Hepatocyte (in vitro differentiated cells): ENCODE measurements around the gene VSIG10L2. TPM values are rescaled to one million over a fixed set of nuclear protein-coding genes. Genes with fewer than 3 reads are reported as not detected.

Experiments
- DNase-seq: peaks from one replicate; pipeline ENCODE4 v3.0.0-alpha.2; 2016; ENCODE audit warnings: low spot score
- H2AFZ ChIP-seq: fragments of 200-600 bp; sonication (generic); 2 replicates; pipeline ENCODE4 v1.6.0; 2016; ENCODE audit warnings: antibody characterized with exemption, mild to moderate bottlenecking
- H3K27ac ChIP-seq: fragments of 200-600 bp; sonication (generic); 2 replicates; pipeline ENCODE4 v1.5.1; 2016; ENCODE audit warnings: mild to moderate bottlenecking
- H3K27me3 ChIP-seq: fragments of 200-600 bp; sonication (generic); 2 replicates; pipeline ENCODE4 v1.6.1; 2016
- H3K36me3 ChIP-seq: fragments of 200-600 bp; sonication (generic); replicated peaks from 2 replicates; pipeline ENCODE4 v1.5.1; 2016; ENCODE audit warnings: low read depth; ENCODE audit not compliant: insufficient read depth
- H3K4me1 ChIP-seq: fragments of 200-600 bp; sonication (generic); 2 replicates; pipeline ENCODE4 v1.5.1; 2016; ENCODE audit warnings: mild to moderate bottlenecking, moderate library complexity; ENCODE audit not compliant: insufficient read depth
- H3K4me2 ChIP-seq: fragments of 200-600 bp; sonication (generic); 2 replicates; pipeline ENCODE4 v1.6.0; 2016
- H3K4me3 ChIP-seq: fragments of 200-600 bp; sonication (generic); 2 replicates; pipeline ENCODE4 v1.5.1; 2016; ENCODE audit warnings: mild to moderate bottlenecking
- H3K79me2 ChIP-seq: fragments of 200-600 bp; sonication (generic); 2 replicates; pipeline ENCODE4 v1.6.0; 2017; ENCODE audit warnings: mild to moderate bottlenecking
- H3K9me2 ChIP-seq: fragments of 200-600 bp; sonication (generic); replicated peaks from 2 replicates; pipeline ENCODE4 v1.6.0; 2017; ENCODE audit warnings: mild to moderate bottlenecking; ENCODE audit not compliant: insufficient read depth
- H3K9me3 ChIP-seq: fragments of 200-600 bp; sonication (generic); 2 replicates; pipeline ENCODE4 v1.5.1; 2016; ENCODE audit warnings: low read depth, mild to moderate bottlenecking
- H4K20me1 ChIP-seq: fragments of 200-600 bp; sonication (generic); 2 replicates; pipeline ENCODE4 v1.6.0; 2016; ENCODE audit warnings: mild to moderate bottlenecking; ENCODE audit not compliant: insufficient read depth, poor library complexity, severe bottlenecking
- CTCF ChIP-seq: fragments of 200-600 bp; sonication (generic); IDR thresholded peaks from 2 replicates; pipeline ENCODE4 v1.5.1; 2016; ENCODE audit warnings: antibody characterized with exemption, mild to moderate bottlenecking; ENCODE audit not compliant: poor library complexity
- EZH2 ChIP-seq: fragments of 200-600 bp; sonication (generic); IDR thresholded peaks from 2 replicates; pipeline ENCODE4 v1.6.1; 2016; ENCODE audit warnings: antibody characterized with exemption, mild to moderate bottlenecking, borderline replicate concordance
- EZH2phosphoT487 ChIP-seq: fragments of 200-600 bp; sonication (generic); IDR thresholded peaks from one replicate; pipeline ENCODE4 v1.6.1; 2018; ENCODE audit warnings: antibody characterized with exemption, mild to moderate bottlenecking, low read depth, moderate library complexity; ENCODE audit not compliant: unreplicated experiment, severe bottlenecking
- WGBS: methylation state at CpG from one replicate; pipeline ENCODE4 v1.1.6; 2016; ENCODE audit warnings: low lambda C conversion rate; ENCODE audit errors: missing lambda C conversion rate; 5-methylcytosine and 5-hydroxymethylcytosine counted together
- polyA plus RNA-seq: library from polyadenylated mRNA; unstranded; fragments of >200 nt; fragmentation: Nextera tagmentation; extraction: Ambion mirVana; gene quantifications from 2 replicates; pipeline ENCODE4 v1.2.1, GENCODE V29; 2016
- total RNA-seq: library from RNA; depleted of rRNA; stranded (reverse); fragments of >200 nt; gene quantifications from 2 replicates; pipeline ENCODE4 v1.2.3, GENCODE V29; 2014

Gene VSIG10L2
- total and polyA plus RNA-seq, 2 experiments from 2014 or later = not detected

- 98% methylated on average over 4 of the region's 4 CpGs for WGBS
Observed at GRCh38 chr11:125958872-125959400, 13.1 kb downstream of the VSIG10L2 start.

GRCh38 chr11:125959511-125959910, 13.7 kb downstream of the VSIG10L2 start:
- WGBS = 95% methylated on average over 6 of the region's 6 CpGs
- H3K27me3 ChIP-seq = no peaks in the 10 kb centered on the region
- no peaks in the 10 kb centered on the region for H3K9me2 ChIP-seq
- no peaks in the 10 kb centered on the region for H3K79me2 ChIP-seq
- no peak for TF ChIP-seq EZH2
- no peak for TF ChIP-seq EZH2phosphoT487
- H3K36me3 ChIP-seq = no peaks in the 10 kb centered on the region
- no peak for DNase-seq
- no peak overlapping the region for H2AFZ ChIP-seq
- H4K20me1 ChIP-seq = no peaks in the 10 kb centered on the region
- no peak overlapping the region for H3K4me3 ChIP-seq
- peaks cover 1% of the 10 kb centered on the region for H3K4me1 ChIP-seq
- H3K27ac ChIP-seq = no peak overlapping the region
- H3K9me3 ChIP-seq = no peaks in the 10 kb centered on the region
- H3K4me2 ChIP-seq = no peak overlapping the region

More at GRCh38 chr11:125958872-125959400, 13.1 kb downstream of the VSIG10L2 start:
- Histone ChIP-seq H3K79me2 (no peaks in the 10 kb centered on the region), H3K4me2 (no peak overlapping the region), H3K36me3 (no peaks in the 10 kb centered on the region), H3K9me2 (no peaks in the 10 kb centered on the region), H3K27me3 (no peaks in the 10 kb centered on the region), H3K4me1 (no peaks in the 10 kb centered on the region), H3K27ac (no peak overlapping the region), H3K9me3 (no peaks in the 10 kb centered on the region), H3K4me3 (no peak overlapping the region), H4K20me1 (no peaks in the 10 kb centered on the region), H2AFZ (no peak overlapping the region)
- no peak for TF ChIP-seq CTCF
- TF ChIP-seq EZH2phosphoT487 = no peak
- TF ChIP-seq EZH2 = no peak
- DNase-seq = no peak

GRCh38 chr11:125959931-125960330, 14.1 kb downstream of the VSIG10L2 start:
- Histone ChIP-seq H3K27me3 (no peaks in the 10 kb centered on the region), H3K79me2 (no peaks in the 10 kb centered on the region), H3K4me2 (no peak overlapping the region), H3K4me1 (peaks cover 5% of the 10 kb centered on the region), H3K9me2 (no peaks in the 10 kb centered on the region), H3K27ac (no peak overlapping the region), H2AFZ (no peak overlapping the region), H3K36me3 (no peaks in the 10 kb centered on the region), H3K4me3 (no peak overlapping the region), H4K20me1 (no peaks in the 10 kb centered on the region), H3K9me3 (no peaks in the 10 kb centered on the region)
- DNase-seq = no peak
- WGBS = 75% methylated on average over 10 of the region's 10 CpGs
- no peak for TF ChIP-seq EZH2
- TF ChIP-seq CTCF = no peak

- H3K4me2 ChIP-seq = no peak overlapping the region
- H3K9me2 ChIP-seq = no peaks in the 10 kb centered on the region
- no peak for DNase-seq
- no peaks in the 10 kb centered on the region for H3K79me2 ChIP-seq
- TF ChIP-seq EZH2phosphoT487 (no peak), CTCF (no peak), EZH2 (no peak)
- no peaks in the 10 kb centered on the region for H3K27me3 ChIP-seq
- no peak overlapping the region for H3K27ac ChIP-seq
- H3K9me3 ChIP-seq = no peaks in the 10 kb centered on the region
- H3K4me3 ChIP-seq = no peak overlapping the region
- 92% methylated on average over 6 of the region's 6 CpGs for WGBS
- H2AFZ ChIP-seq = no peak overlapping the region
- peaks cover 6% of the 10 kb centered on the region for H3K4me1 ChIP-seq
- no peaks in the 10 kb centered on the region for H4K20me1 ChIP-seq
- no peaks in the 10 kb centered on the region for H3K36me3 ChIP-seq
Observed at GRCh38 chr11:125960771-125961170, 14.9 kb downstream of the VSIG10L2 start.
